ENCODE data around the gene TNRC6B. TPM values are rescaled to one million over a fixed set of nuclear protein-coding genes. Genes with fewer than 3 reads are reported as not detected.
"Not testable (repeated sequence)": the region's sequence is repeated elsewhere in the genome, so short reads cannot be mapped to it uniquely, and the experiment has no call there.

Gene TNRC6B
- total and polyA plus RNA-seq, 7 donors = 0.60 to 51.8 (median 26.5) TPM

DNA sequence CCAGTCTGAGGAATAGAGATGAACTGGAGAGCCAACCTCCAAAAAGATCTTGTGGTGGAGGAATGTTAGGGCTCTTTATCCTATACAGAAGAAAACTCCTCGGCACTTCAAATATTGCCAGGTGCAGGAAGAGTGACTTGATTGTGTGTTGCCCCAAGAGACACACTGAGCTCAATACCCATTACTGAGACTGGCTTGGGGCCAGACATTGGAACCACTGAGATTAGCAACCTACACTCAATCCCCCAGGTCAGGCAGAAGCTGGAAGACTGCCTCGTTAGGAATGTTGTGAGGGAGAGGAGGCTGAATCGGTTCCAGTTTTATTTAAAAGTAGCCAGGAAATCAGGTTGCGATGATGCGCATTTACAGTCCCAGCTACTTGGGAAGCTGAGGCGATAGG is 190.3 kb downstream of the TNRC6B start:
- WGBS, 2 donors = 64 to 81% methylated on average over 6 of the region's 6 CpGs
- H3K36me3 ChIP-seq = peaks cover 27 to 60% (median 35%) of the 10 kb centered on the region in 4 donors
- H3K4me3 ChIP-seq = no peak overlapping the region
- H3K4me1 ChIP-seq = peaks cover 0 to 20% (median 13%) of the 10 kb centered on the region in 4 donors
- H3K27me3 ChIP-seq = no peaks in the 10 kb centered on the region
- no peak overlapping the region for H3K27ac ChIP-seq
- no peaks in the 10 kb centered on the region for H3K9me3 ChIP-seq
- intact Hi-C loops (cut with DNase I) = no loop called here
- no peak for TF ChIP-seq POLR2A (IDR thresholded peaks at IDR 0.05)
- TF ChIP-seq, protein P1, sequence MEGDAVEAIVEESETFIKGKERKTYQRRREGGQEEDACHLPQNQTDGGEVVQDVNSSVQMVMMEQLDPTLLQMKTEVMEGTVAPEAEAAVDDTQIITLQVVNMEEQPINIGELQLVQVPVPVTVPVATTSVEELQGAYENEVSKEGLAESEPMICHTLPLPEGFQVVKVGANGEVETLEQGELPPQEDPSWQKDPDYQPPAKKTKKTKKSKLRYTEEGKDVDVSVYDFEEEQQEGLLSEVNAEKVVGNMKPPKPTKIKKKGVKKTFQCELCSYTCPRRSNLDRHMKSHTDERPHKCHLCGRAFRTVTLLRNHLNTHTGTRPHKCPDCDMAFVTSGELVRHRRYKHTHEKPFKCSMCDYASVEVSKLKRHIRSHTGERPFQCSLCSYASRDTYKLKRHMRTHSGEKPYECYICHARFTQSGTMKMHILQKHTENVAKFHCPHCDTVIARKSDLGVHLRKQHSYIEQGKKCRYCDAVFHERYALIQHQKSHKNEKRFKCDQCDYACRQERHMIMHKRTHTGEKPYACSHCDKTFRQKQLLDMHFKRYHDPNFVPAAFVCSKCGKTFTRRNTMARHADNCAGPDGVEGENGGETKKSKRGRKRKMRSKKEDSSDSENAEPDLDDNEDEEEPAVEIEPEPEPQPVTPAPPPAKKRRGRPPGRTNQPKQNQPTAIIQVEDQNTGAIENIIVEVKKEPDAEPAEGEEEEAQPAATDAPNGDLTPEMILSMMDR (IDR thresholded peaks at IDR 0.05) = no peak
- no peak for DNase-seq

DNA sequence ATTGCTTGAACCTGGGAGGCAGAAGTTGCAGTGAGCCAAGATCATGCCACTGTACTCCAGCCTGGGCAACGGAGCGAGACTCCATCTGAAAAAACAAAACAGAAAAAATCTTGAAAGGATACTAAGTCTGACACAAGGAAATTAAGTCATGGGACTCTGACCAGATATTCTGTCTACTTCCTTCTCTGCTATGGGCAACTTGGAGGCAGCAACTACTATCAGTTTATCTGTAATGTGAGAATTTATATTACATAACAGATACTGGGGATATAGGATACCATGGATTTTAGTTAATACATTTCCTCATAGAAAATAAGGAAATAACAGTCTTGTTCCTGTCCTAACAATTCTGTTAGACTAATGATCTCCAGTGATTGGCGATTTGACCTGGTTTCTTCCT is 191.1 kb downstream of the TNRC6B start:
- no peak overlapping the region for H3K27ac ChIP-seq
- DNase-seq = no peak
- WGBS, 2 donors = 89 to 94% methylated on average over 3 of the region's 3 CpGs
- TF ChIP-seq POLR2A (IDR thresholded peaks at IDR 0.05) (no peak), POLR2AphosphoS5 (IDR thresholded peaks at IDR 0.05) (no peak), EP300 (IDR thresholded peaks at IDR 0.05) (no peak)
- TF ChIP-seq, protein P1 (IDR thresholded peaks at IDR 0.05) = no peak
- no peaks in the 10 kb centered on the region for H3K9me3 ChIP-seq
- intact Hi-C loops (cut with DNase I) = no loop called here
- H3K27me3 ChIP-seq = no peaks in the 10 kb centered on the region
- peaks cover 23 to 51% (median 29%) of the 10 kb centered on the region in 4 donors for H3K36me3 ChIP-seq
- no peak overlapping the region for H3K4me3 ChIP-seq
- peaks cover 0 to 23% (median 14%) of the 10 kb centered on the region in 4 donors for H3K4me1 ChIP-seq

DNA sequence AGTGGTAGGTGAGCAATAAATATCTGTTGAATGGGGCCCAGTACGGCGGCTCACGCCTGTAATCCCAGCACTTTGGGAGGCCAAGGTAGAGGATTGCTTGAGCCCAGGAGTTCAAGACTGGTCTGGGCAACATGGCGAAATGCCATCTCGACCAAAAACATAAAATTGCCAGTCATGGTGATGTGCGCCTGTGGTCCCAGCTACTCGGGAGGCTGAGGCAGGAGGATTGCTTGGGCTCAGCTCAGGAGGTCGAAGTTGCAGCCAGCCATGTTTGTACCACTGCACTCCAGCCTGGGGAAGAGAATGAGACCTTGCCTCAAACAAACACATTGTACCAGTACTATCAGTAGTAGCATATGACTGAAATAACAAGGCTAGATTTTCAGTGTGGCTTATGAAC is 196.8 kb downstream of the TNRC6B start:
- no peak for TF ChIP-seq POLR2AphosphoS5 (IDR thresholded peaks at IDR 0.05)
- TF ChIP-seq, protein P1 (IDR thresholded peaks at IDR 0.05) = no peak
- TF ChIP-seq EP300 (IDR thresholded peaks at IDR 0.05) = no peak
- no peak for TF ChIP-seq POLR2A (IDR thresholded peaks at IDR 0.05)
- no peaks in the 10 kb centered on the region for H3K36me3 ChIP-seq
- H3K4me3 ChIP-seq = no peak overlapping the region
- 97 to 98% methylated on average over 8 of the region's 8 CpGs for WGBS, 2 donors
- no peaks in the 10 kb centered on the region for H3K27me3 ChIP-seq
- no peak for DNase-seq
- no peak overlapping the region for H3K27ac ChIP-seq
- peaks cover 0 to 29% (median 14%) of the 10 kb centered on the region in 4 donors for H3K4me1 ChIP-seq
- intact Hi-C loops (cut with DNase I) = loop anchor here (5.0 kb wide), 1 partner anchor 263 kb away; the partner anchor contains the start of gene MRTFA
- no peaks in the 10 kb centered on the region for H3K9me3 ChIP-seq

DNA sequence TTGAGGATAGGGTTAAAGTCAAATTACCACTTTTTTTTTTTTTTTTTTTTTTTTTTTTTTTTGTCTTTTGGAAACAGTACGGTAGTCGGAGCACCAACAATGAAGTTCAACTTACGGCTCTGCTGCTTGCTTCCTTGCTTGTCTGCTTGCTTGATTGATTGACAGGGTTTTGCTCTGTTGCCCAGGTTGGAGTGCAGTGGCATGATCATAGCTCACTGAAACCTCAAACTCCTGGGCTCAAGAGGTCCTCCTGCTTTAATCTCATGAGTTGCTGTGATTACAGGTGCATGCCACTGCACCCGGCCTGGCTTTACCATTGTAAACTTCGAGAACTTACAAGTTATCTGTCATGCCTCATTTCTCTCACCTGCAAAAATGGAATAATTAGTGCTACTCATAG is 198.4 kb downstream of the TNRC6B start:
- 69 to 87% methylated on average over 5 of the region's 5 CpGs for WGBS, 2 donors
- Histone ChIP-seq H3K27me3 (no peaks in the 10 kb centered on the region), H3K27ac (no peak overlapping the region), H3K9me3 (no peaks in the 10 kb centered on the region), H3K4me3 (no peak overlapping the region), H3K36me3 (no peaks in the 10 kb centered on the region), H3K4me1 (peaks cover 0 to 24% (median 13%) of the 10 kb centered on the region in 4 donors)
- TF ChIP-seq POLR2A (IDR thresholded peaks at IDR 0.05) (no peak), EP300 (IDR thresholded peaks at IDR 0.05) (no peak), POLR2AphosphoS5 (IDR thresholded peaks at IDR 0.05) (no peak)
- TF ChIP-seq, protein P1 (IDR thresholded peaks at IDR 0.05) = no peak
- intact Hi-C loops (cut with DNase I) = no loop called here
- DNase-seq = no peak

DNA sequence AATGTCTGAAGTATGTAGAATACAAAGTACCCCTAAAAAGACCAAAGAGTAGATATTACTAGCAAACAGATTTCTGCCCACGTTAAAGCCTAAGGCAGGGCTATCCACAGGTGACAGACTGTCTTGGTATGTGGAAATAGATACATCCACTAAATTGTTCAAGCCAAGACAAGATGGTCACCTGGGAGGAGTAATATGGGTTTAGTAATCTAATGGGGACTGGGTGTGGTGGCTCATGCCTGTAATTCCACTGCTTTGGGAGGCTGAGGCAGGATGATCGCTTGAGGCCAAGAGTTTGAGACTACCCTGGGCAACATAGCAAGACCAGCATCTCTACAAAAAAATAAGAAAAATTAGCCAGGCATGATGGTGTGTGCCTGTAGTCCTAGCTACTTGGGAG is 200.2 kb downstream of the TNRC6B start:
- Histone ChIP-seq H3K36me3 (no peaks in the 10 kb centered on the region), H3K27ac (no peak overlapping the region), H3K9me3 (no peaks in the 10 kb centered on the region), H3K4me1 (peaks cover 0 to 10% (median 2%) of the 10 kb centered on the region in 4 donors), H3K4me3 (no peak overlapping the region), H3K27me3 (no peaks in the 10 kb centered on the region)
- DNase-seq = no peak
- intact Hi-C loops (cut with DNase I) = no loop called here
- TF ChIP-seq EP300 (IDR thresholded peaks at IDR 0.05) = no peak
- TF ChIP-seq, protein P1 (IDR thresholded peaks at IDR 0.05) = no peak
- TF ChIP-seq POLR2A (IDR thresholded peaks at IDR 0.05) = no peak
- TF ChIP-seq POLR2AphosphoS5 (IDR thresholded peaks at IDR 0.05) = no peak
- 91 to 98% methylated on average over 2 of the region's 2 CpGs for WGBS, 2 donors

DNA sequence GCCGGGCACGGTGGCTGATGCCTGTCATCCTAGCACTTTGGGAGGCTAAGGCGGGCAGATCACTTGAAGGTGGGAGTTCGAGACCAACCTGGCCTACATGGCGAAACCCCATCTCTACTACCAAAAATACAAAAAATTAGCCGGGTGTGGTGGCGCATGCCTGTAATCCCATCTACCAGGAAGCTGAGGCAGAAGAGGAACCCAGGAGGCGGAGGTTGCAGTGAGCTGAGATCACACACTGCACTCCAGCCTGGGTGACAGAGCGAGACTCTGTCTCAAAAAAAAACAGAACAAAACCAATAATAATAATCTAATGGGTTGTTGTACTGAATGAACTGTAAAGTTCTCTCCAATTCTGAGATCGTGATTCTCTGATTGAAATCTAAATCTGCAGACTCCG is 200.7 kb downstream of the TNRC6B start:
- H3K4me1 ChIP-seq; DNase-seq; H3K27me3 ChIP-seq; H3K9me3 ChIP-seq; H3K4me3 ChIP-seq; H3K27ac ChIP-seq; H3K36me3 ChIP-seq; intact Hi-C loops (cut with DNase I): not testable (repeated sequence)
- WGBS, 2 donors = 91 to 94% methylated on average over 11 of the region's 11 CpGs
